Mucosa of rectum (tissue), 2 donors: ENCODE data around the gene CELSR1.

Experiments used
- H3K27ac ChIP-seq, 2 donors: one replicate each; pipeline ENCODE4 v1.7.0; 2013; ENCODE audit warnings: inconsistent platforms in 2 of 2, low read depth in 2 of 2, low read length in 2 of 2
- H3K27me3 ChIP-seq, 2 donors: one replicate each; pipeline ENCODE4 v1.7.0; 2013; ENCODE audit warnings: low read length in 2 of 2; ENCODE audit not compliant: control insufficient read depth in 2 of 2, insufficient read depth in 2 of 2
- H3K36me3 ChIP-seq, 2 donors: one replicate each; pipeline ENCODE4 v1.7.0; 2013; ENCODE audit warnings: low read length in 2 of 2; ENCODE audit not compliant: control insufficient read depth in 2 of 2, insufficient read depth in 2 of 2
- H3K4me1 ChIP-seq, 2 donors: one replicate each; pipeline ENCODE4 v1.7.0; 2013; ENCODE audit warnings: low read length in 2 of 2, mild to moderate bottlenecking in 1 of 2; ENCODE audit not compliant: control insufficient read depth in 2 of 2, insufficient read depth in 2 of 2
- H3K4me3 ChIP-seq, 2 donors: one replicate each; pipeline ENCODE4 v1.7.0; 2013; ENCODE audit warnings: low read length in 2 of 2
- H3K9ac ChIP-seq, 2 donors: one replicate each; pipeline ENCODE4 v1.7.0; 2013; ENCODE audit warnings: low read length in 2 of 2, low read depth in 1 of 2, mild to moderate bottlenecking in 1 of 2
- H3K9me3 ChIP-seq, 2 donors: one replicate each; pipeline ENCODE4 v1.7.0; 2013; ENCODE audit warnings: low read length in 2 of 2; ENCODE audit not compliant: control insufficient read depth in 2 of 2
- donor health status: healthy.
- donor health status: Normal muscosa, but diverticular disease.

Gene CELSR1

DNA sequence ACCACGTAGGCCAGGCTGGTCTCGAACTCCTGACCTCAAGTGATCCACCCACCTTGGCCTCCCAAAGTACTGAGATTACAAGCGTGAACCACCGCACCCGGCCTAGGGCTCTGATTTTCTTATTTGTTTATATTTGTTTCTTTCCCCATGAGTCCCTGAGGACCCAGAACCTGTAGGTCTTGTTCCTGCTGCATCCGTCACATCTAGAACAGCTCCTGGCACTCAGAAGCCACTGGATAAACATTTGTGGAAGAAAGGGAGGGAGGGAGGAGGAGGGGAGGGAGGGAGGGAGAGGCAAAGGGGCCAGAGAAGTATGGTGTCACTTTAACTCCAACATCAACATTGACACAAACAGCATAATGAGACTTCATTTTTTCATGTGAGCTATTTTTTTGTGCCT lies 67.7 kb downstream of the CELSR1 start:
- H3K27me3 ChIP-seq, result no peaks in the 10 kb centered on the region
- no peak overlapping the region for H3K4me3 ChIP-seq
- no peaks in the 10 kb centered on the region for H3K9me3 ChIP-seq
- no peak overlapping the region for H3K9ac ChIP-seq
- no peaks in the 10 kb centered on the region for H3K36me3 ChIP-seq
- H3K4me1 ChIP-seq, result no peaks in the 10 kb centered on the region
- H3K27ac ChIP-seq, result no peak overlapping the region

DNA sequence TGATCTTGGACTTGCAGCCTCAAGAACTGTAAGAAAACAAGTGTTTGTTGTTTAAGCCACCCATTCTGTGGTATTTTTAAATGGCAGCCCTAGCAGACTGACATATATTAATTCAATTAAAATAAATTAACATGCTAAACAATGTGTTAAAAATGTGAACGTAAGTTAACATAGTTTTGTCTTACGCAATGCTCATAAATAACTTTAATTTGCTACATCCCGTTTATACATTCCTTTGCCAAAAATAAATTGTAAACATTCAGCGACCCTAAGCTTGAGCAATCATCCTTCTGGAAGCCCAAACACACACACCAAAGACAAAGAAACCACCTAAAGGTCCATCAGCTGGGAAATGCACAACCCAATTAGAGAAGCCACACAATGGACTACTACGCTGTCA lies 70.4 kb downstream of the CELSR1 start:
- no peak overlapping the region for H3K4me3 ChIP-seq
- H3K9ac ChIP-seq, result no peak overlapping the region
- H3K27me3 ChIP-seq, result no peaks in the 10 kb centered on the region
- H3K36me3 ChIP-seq, result no peaks in the 10 kb centered on the region
- H3K27ac ChIP-seq, result no peak overlapping the region
- H3K4me1 ChIP-seq, result no peaks in the 10 kb centered on the region
- no peaks in the 10 kb centered on the region for H3K9me3 ChIP-seq

DNA sequence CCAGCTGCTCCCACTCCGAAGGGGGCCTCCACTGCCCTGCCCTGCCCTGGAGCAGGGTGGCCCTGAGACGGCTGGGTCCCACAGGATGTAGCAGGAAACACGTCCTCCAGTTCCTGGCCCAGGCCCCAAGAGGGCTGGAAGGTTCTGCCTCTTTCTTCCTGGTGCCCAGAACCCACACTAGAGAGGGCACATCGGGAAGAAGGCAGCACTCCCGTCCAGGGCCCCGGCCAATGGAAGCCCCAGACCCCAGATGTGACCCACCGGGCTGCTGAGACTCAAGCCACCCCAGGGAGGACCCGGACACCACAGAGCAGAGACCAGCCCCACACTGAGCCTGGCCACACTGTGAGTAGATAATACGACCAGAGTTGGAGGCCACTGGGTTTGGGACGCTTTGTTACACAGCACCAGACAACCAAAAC lies 71.2 kb downstream of the CELSR1 start:
- Histone ChIP-seq H3K4me1 (no peaks in the 10 kb centered on the region), H3K4me3 (no peak overlapping the region), H3K9me3 (no peaks in the 10 kb centered on the region), H3K36me3 (no peaks in the 10 kb centered on the region), H3K27me3 (no peaks in the 10 kb centered on the region), H3K9ac (no peak overlapping the region), H3K27ac (no peak overlapping the region)

GRCh38 chr22:46465793-46466192 lies 71.6 kb downstream of the CELSR1 start:
- Histone ChIP-seq H3K9ac (no peak overlapping the region), H3K36me3 (no peaks in the 10 kb centered on the region), H3K4me1 (no peaks in the 10 kb centered on the region), H3K27ac (no peak overlapping the region), H3K4me3 (no peak overlapping the region), H3K27me3 (no peaks in the 10 kb centered on the region), H3K9me3 (no peaks in the 10 kb centered on the region)

DNA sequence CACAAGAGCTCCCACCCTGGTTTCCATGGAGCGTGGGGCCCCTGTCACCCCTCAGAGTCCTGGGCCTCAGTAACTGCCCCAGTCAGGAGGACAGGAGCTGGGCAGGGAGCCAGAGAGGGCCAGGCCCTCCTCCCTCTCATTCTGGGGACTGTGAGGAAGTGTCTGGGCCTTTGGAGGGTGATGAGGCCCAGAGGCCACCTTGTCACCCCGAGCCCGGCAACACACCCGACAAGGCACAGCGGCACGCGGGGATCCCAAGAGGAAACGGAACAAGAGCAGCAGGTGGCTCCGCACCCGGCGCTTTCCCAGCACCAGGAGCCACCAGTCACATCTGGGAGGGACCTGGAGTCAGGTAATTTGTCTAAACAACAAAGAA lies 72.1 kb downstream of the CELSR1 start:
- Histone ChIP-seq H3K4me3 (no peak overlapping the region), H3K9me3 (no peaks in the 10 kb centered on the region), H3K9ac (no peak overlapping the region), H3K27ac (no peak overlapping the region), H3K4me1 (no peaks in the 10 kb centered on the region), H3K27me3 (no peaks in the 10 kb centered on the region), H3K36me3 (no peaks in the 10 kb centered on the region)

DNA sequence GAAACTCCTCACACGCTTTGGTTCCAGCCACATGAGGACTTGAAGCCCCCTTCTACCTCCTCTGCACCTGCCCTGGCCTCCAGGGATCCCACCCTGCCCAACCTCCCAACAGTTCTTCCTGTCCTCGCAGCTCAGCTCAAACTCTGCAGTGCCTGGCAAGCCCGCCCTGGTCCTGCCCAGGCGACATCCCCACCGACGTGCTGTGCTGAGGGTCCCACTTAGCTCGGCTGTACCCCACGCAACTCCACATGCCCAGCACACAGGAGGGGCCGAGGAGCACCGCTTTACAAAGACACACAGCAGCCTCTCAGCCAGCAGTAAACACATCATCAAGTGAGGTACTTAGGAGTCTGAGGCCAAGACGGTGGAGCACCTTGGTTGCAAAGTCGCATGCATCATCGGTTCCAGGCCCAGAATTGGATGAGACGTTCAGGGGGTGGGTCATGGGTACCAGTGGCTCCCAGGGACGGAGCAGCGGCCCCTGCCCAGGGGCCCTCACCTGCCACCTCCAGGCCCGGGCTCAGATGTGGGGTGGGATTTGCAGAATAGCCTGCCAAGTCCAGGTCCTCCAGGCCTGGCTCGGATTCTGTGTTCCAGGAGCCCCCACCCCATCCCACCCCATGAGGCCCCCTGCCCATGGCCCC lies 72.6 kb downstream of the CELSR1 start:
- H3K27me3 ChIP-seq, result no peaks in the 10 kb centered on the region
- no peak overlapping the region for H3K4me3 ChIP-seq
- no peaks in the 10 kb centered on the region for H3K36me3 ChIP-seq
- H3K9ac ChIP-seq, result no peak overlapping the region
- H3K9me3 ChIP-seq, result no peaks in the 10 kb centered on the region
- H3K4me1 ChIP-seq, result no peaks in the 10 kb centered on the region
- H3K27ac ChIP-seq, result no peak overlapping the region

- Histone ChIP-seq H3K36me3 (no peaks in the 10 kb centered on the region), H3K9me3 (no peaks in the 10 kb centered on the region), H3K9ac (no peak overlapping the region), H3K27me3 (no peaks in the 10 kb centered on the region), H3K27ac (no peak overlapping the region), H3K4me1 (no peaks in the 10 kb centered on the region), H3K4me3 (no peak overlapping the region)
Observed at GRCh38 chr22:46464296-46464695, 73.1 kb downstream of the CELSR1 start.

GRCh38 chr22:46463435-46464227 lies 73.8 kb downstream of the CELSR1 start:
- Histone ChIP-seq H3K9me3 (no peaks in the 10 kb centered on the region), H3K4me3 (no peak overlapping the region), H3K27ac (no peak overlapping the region), H3K9ac (no peak overlapping the region), H3K27me3 (no peaks in the 10 kb centered on the region), H3K4me1 (no peaks in the 10 kb centered on the region), H3K36me3 (no peaks in the 10 kb centered on the region)

DNA sequence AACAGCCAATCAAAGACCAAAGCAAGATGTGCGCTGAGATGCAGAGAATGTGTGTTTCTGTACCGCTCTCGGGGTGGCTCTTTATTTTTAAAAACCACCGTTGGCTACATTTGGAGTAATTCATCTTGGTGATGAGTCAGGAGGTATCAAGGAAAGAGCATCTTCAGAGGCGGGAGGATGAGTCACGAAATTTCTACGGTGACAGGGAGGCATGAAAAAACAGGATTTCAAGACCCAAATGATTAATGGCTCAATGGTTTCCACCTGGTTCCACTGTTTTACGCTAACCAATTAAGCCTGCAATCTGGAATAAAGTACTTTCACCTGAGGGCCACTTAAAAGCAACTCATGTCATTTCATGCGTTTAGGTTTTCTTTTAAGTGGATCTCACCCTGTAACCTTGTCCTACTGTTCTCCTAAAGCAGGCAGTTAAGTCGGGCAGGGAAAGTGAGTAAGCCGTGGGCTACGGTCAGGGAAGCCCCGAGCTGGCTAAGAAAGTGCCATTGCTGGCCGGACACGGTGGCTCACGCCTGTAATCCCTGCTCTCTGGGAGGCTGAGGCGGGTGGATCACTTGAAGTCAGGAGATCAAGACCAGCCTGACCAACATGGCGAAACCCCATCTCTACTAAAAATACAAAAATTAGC lies 74.6 kb downstream of the CELSR1 start:
- H3K36me3 ChIP-seq, result no peaks in the 10 kb centered on the region
- no peaks in the 10 kb centered on the region for H3K4me1 ChIP-seq
- H3K9ac ChIP-seq, result no peak overlapping the region
- H3K27me3 ChIP-seq, result no peaks in the 10 kb centered on the region
- H3K9me3 ChIP-seq, result no peaks in the 10 kb centered on the region
- H3K4me3 ChIP-seq, result no peak overlapping the region
- H3K27ac ChIP-seq, result no peak overlapping the region

DNA sequence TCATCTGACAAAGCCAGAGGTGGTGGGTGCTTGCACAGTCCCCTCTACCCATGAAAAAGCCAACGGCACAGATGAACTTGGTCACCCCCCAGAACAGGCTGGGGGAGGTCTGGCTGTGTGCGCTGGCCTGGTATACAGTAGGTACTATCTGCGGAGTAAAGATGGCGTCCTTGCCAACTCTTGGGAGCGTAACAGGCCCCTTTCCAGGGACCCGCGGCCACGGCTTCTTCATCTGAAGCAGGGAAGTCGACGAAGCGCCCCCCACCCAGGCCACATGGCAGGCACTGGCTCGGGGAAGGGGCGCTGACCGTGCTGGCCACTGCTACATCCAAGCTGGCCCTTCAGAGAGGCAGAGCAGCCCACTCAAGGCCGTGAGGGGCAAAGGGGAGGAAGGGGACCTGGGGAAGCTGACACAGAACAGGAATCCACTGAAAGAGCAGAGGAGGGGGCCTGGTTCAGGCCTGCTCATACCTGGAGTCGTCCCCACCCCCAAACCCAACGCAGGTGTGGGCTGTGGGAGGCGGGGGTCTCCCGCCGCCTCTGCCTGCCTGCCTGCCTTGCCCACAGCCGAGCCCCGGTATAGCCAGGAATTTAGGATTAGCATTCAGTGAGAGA lies 75.7 kb downstream of the CELSR1 start:
- H3K36me3 ChIP-seq, result no peaks in the 10 kb centered on the region
- H3K4me1 ChIP-seq, result no peaks in the 10 kb centered on the region
- no peak overlapping the region for H3K27ac ChIP-seq
- no peaks in the 10 kb centered on the region for H3K9me3 ChIP-seq
- no peak overlapping the region for H3K4me3 ChIP-seq
- no peaks in the 10 kb centered on the region for H3K27me3 ChIP-seq
- H3K9ac ChIP-seq, result no peak overlapping the region
